ENCODE measurements around the gene RAD51B. TPM values are rescaled to one million over a fixed set of nuclear protein-coding genes. Genes with fewer than 3 reads are reported as not detected.

The RAD51B gene
- total RNA-seq, 1 experiment from 2014 or later = 23.3 TPM

DNA sequence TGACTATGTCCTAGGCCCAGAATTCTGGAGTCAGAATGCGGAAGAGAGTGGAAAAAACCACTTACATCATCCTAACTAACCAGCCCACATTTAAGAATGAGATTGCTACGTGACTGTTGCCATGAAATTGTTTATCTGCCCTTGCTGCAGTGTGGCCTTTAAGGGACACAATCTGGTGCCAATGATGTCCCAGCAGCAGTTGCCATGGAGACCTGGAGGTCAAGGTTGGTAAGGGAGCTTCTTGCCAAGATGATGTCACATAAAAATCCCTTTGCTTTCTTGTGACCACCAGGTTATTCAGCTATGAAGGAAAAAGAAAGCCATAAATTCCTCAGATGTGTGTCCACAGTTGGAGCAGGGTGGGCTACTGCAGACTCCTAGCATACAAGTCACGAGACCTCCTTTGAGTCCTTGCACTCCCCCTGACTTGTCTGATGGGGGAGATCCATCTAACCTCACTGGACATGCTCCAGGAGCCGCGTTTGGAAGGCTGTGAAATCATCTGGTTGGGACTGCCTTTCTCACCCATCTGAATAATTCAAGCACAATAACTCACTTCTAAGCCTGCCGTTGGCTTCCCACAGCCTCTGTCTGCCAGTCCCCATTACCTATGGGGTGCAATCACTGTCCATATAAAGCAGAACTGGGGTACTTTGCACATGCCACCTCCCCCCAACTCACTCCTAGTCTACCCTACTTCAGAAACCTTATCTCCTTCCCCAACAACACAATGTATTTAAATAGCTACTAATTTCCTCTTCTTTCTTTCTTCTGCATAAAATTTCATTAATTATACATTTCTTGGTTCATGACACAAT lies 807.7 kb downstream of the RAD51B start:
- BruUV-seq (replicated peaks) = no TSS peak

DNA sequence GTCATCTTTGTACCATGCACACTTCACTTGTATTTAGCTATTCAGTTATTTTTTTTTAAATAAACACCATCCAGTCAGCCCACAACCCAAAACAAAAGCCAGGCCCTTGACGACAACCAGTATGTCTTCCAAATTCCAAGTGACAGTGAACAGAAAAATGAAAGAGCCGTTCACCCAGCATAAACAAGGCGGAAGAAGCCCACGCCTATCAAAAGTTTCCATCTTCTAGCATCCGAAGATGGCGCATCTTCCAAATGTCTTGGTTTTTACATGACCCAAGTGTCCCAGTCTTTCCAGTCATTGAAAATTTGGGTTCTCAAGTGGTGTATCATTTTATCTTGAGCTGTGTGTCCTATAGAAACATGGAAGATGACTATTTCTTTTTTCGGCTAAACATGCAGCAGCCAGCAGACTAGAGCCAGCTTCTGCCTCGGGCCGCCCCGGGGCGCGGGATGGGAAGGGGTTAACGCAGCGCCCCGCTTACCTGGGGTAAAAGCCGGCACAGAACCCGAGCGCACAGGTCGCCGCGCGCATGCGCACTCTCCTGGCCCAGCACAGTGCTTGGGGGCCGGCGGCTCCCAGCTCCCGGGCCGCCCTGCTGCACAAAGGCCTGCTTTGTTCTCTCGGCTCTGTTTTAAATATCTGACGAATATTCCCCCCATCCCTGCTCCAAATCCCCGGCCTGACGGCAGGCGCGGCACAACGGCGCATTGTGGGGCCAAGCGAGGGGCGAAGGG lies 808.5 kb downstream of the RAD51B start:
- no peak for TF ChIP-seq EZH2 (IDR thresholded peaks at IDR 0.05; ENCODE audit: borderline replicate concordance, low read depth, low read length, poor library complexity, severe bottlenecking)
- TF ChIP-seq CTCF (conservative IDR thresholded peaks at IDR 0.05; ENCODE audit: low read depth, low read length) = no peak
- Histone ChIP-seq H3K36me3 (ENCODE audit: insufficient read depth, low read length, poor library complexity, severe bottlenecking) (no peaks in the 10 kb centered on the region), H3K27ac (ENCODE audit: low read depth, low read length, poor library complexity, severe bottlenecking) (no peak overlapping the region), H3K9me3 (ENCODE audit: low read depth, low read length, poor library complexity, severe bottlenecking) (no peaks in the 10 kb centered on the region), H3K4me3 (ENCODE audit: low read depth, low read length, poor library complexity, severe bottlenecking) (no peak overlapping the region), H3K4me1 (ENCODE audit: insufficient read depth, low read length, poor library complexity, severe bottlenecking) (peaks cover 12% of the 10 kb centered on the region), H3K27me3 (replicated peaks; ENCODE audit: insufficient read depth, low read depth, low read length, poor library complexity) (no peaks in the 10 kb centered on the region)
- BruUV-seq (replicated peaks) = no TSS peak
- intact Hi-C loops (cut with micrococcal nuclease; ENCODE audit: unreplicated experiment) = no loop called here
- no peak for DNase-seq (ENCODE audit: low spot score)
- ChIA-PET POLR2A (ENCODE audit: low non-redundant PET) (no interaction called here), CTCF (no interaction called here)

More for the DNA sequence above, 807.7 kb downstream of the RAD51B start:
- no peak for TF ChIP-seq EZH2 (IDR thresholded peaks at IDR 0.05; ENCODE audit: borderline replicate concordance, low read depth, low read length, poor library complexity, severe bottlenecking)
- TF ChIP-seq CTCF (conservative IDR thresholded peaks at IDR 0.05; ENCODE audit: low read depth, low read length) = no peak
- Histone ChIP-seq H3K27ac (ENCODE audit: low read depth, low read length, poor library complexity, severe bottlenecking) (no peak overlapping the region), H3K27me3 (replicated peaks; ENCODE audit: insufficient read depth, low read depth, low read length, poor library complexity) (no peaks in the 10 kb centered on the region), H3K9me3 (ENCODE audit: low read depth, low read length, poor library complexity, severe bottlenecking) (no peaks in the 10 kb centered on the region), H3K36me3 (ENCODE audit: insufficient read depth, low read length, poor library complexity, severe bottlenecking) (no peaks in the 10 kb centered on the region), H3K4me3 (ENCODE audit: low read depth, low read length, poor library complexity, severe bottlenecking) (no peak overlapping the region), H3K4me1 (ENCODE audit: insufficient read depth, low read length, poor library complexity, severe bottlenecking) (peaks cover 12% of the 10 kb centered on the region)
- ChIA-PET CTCF (no interaction called here), POLR2A (ENCODE audit: low non-redundant PET) (no interaction called here)
- intact Hi-C loops (cut with micrococcal nuclease; ENCODE audit: unreplicated experiment) = no loop called here
- no peak for DNase-seq (ENCODE audit: low spot score)

DNA sequence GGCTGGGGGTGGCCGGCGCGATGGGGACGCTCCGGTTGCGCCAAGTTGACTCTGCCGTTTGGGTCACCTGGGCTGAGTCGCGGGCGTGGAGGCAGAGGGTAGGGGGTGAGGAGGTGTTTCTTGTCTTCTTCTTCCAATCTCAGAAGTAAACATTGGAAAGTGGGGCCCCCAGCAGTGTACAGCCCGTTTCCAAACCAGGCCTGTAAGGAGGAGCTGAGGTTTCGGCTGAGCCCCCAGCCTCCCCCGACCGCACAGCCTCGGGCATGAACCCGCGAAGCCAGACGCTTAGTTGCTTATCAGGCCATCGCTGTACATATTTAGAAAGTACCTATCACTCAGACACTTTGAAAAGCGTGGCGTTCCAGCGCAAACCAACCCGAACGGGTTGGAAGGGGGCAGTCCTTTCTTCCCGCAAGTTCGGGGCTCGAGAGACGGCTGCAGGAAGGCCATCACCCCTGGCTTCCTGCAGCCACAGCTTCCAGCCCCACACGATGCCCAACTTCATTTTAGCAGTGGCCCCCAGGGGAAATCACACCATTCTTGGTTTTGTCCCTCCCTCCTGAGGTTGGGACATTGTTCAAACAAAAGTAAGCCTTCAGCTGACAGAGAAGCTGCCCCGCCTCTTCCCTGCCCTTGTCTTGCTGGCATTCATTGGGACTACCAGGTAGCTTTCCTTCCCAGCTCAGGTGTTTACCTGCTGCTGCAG lies 809.2 kb downstream of the RAD51B start:
- Histone ChIP-seq H3K4me1 (ENCODE audit: insufficient read depth, low read length, poor library complexity, severe bottlenecking) (peaks cover 18% of the 10 kb centered on the region), H3K36me3 (ENCODE audit: insufficient read depth, low read length, poor library complexity, severe bottlenecking) (no peaks in the 10 kb centered on the region), H3K27me3 (replicated peaks; ENCODE audit: insufficient read depth, low read depth, low read length, poor library complexity) (no peaks in the 10 kb centered on the region), H3K27ac (ENCODE audit: low read depth, low read length, poor library complexity, severe bottlenecking) (no peak overlapping the region), H3K4me3 (ENCODE audit: low read depth, low read length, poor library complexity, severe bottlenecking) (no peak overlapping the region), H3K9me3 (ENCODE audit: low read depth, low read length, poor library complexity, severe bottlenecking) (no peaks in the 10 kb centered on the region)
- no peak for TF ChIP-seq EZH2 (IDR thresholded peaks at IDR 0.05; ENCODE audit: borderline replicate concordance, low read depth, low read length, poor library complexity, severe bottlenecking)
- no peak for TF ChIP-seq CTCF (conservative IDR thresholded peaks at IDR 0.05; ENCODE audit: low read depth, low read length)
- no peak for DNase-seq (ENCODE audit: low spot score)
- ChIA-PET CTCF (no interaction called here), POLR2A (ENCODE audit: low non-redundant PET) (no interaction called here)
- intact Hi-C loops (cut with micrococcal nuclease; ENCODE audit: unreplicated experiment) = no loop called here
- no TSS peak for BruUV-seq (replicated peaks)

Data from A673 (cell line).